Astrocyte of the spinal cord (primary cell): Measurements from ENCODE around the gene USP9X.
A peak's percentile ranks its signal among the peaks of the same experiment; 100 is the strongest.

Experiments used
- DNase-seq: peaks from one replicate; pipeline ENCODE4 v3.0.0; 2011; ENCODE audit warnings: low read depth, low spot score
- H3K4me3 ChIP-seq: 2 replicates; pipeline ENCODE4 v1.5.1; 2011; ENCODE audit warnings: low read depth, mild to moderate bottlenecking, low read length, moderate library complexity
- CTCF ChIP-seq: IDR thresholded peaks from 2 replicates; pipeline ENCODE4 v1.5.1; 2012; ENCODE audit warnings: low read depth, mild to moderate bottlenecking, low read length, inconsistent platforms
- in situ Hi-C: cut with HindIII; loops from 2 replicates; pipeline ENCODE4 v1.10.0; 2017; ENCODE audit warnings: low sequenced_read_pairs

Gene USP9X

GRCh38 chrX:41084893-41085511 is at the start of gene USP9X:
TSS of gene USP9X (plus strand) at chrX:41085445. CDS start at chrX:41123629, 38,184 bp downstream.
- TF ChIP-seq CTCF = no peak
- peak; percentile 93 for DNase-seq

DNA sequence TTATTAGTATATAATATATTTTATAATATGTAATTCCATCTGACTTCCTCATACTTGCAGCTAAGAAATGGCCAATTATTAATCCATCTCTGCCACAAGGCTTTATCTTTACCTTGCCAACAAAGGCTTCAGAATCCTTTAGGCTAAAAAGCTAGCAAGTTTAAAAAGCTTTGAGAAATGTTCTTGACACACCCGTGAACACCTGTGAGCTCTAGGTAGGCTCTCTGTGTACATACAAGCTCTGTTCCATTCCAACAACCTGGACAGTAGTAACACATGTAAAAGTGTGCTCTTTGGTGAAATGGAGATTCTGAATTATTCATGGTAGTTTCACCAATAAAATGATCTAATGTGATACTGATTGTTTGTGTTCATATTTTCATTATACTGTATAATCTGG is 49.7 kb upstream of the USP9X start:
- in situ Hi-C loops = no loop called here
- no peak for DNase-seq
- TF ChIP-seq CTCF = no peak

More at GRCh38 chrX:41084893-41085511, at the start of gene USP9X:
- H3K4me3 ChIP-seq = peak within 1 kb of the TSS; percentile 95
- in situ Hi-C loops = no loop called here

GRCh38 chrX:41036668-41037326 is 48.4 kb upstream of the USP9X start:
- no peak overlapping the region for H3K4me3 ChIP-seq
- no peak for TF ChIP-seq CTCF
- no peak for DNase-seq
- in situ Hi-C loops = no loop called here

More for the DNA sequence above, 49.7 kb upstream of the USP9X start:
- no peak overlapping the region for H3K4me3 ChIP-seq

- TF ChIP-seq CTCF = no peak
- in situ Hi-C loops = no loop called here
- DNase-seq = no peak
- no peak overlapping the region for H3K4me3 ChIP-seq
Measured at GRCh38 chrX:41043196-41043595, 42.0 kb upstream of the USP9X start.

DNA sequence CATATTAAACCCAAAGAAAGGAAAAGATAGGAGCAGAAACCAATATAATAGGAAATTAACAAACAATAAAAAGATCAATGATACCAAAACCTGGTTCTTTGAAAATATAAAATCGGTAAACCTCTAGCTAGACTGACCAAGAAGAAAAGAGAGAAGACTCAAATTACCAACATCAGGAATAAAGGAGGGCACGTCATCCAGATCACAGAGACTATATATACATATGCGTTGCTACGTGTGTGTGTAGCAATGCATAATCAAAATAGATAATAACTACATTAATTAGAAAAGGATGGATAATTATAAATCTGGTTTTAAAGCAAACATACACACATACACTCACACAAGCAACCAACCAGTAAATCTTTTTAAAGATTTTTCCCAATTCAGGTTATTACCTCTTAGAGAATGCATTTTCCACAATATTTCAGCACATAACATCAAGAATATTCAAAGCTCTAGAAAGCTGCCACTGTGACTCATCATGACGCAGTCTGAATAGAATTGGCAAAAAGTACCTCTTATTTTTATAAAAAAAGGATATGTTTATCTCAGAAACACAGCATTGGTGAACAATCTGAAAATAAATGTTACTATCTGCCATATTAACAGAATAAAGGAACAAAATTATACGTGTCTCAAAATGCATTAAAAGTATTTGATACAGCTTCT is 41.4 kb upstream of the USP9X start:
- in situ Hi-C loops = no loop called here
- peak; percentile 67 for DNase-seq
- H3K4me3 ChIP-seq = no peak overlapping the region
- TF ChIP-seq CTCF = no peak

- no peak for TF ChIP-seq CTCF
- DNase-seq = no peak
- H3K4me3 ChIP-seq = no peak overlapping the region
- in situ Hi-C loops = no loop called here
Measured at GRCh38 chrX:41045960-41046567, 39.2 kb upstream of the USP9X start.
